Activated CD8-positive, alpha-beta T cell treated with anti-CD3 and anti-CD28 coated beads, Interleukin-2, amount 10 ng/mL, durations not matched to agents 7 days and 5 days (primary cell): ENCODE data around the gene AFAP1L1. TPM values are rescaled to one million over a fixed set of nuclear protein-coding genes. Genes with fewer than 3 reads are reported as not detected.
"Not testable (repeated sequence)": the region's sequence is repeated elsewhere in the genome, so short reads cannot be mapped to it uniquely, and the experiment has no call there.

Experiments
- ATAC-seq: fragments of 150-1000 bp; cut with Tn5 transposase; one replicate; pipeline ENCODE4 v1.10.0; 2021; ENCODE audit warnings: moderate library complexity
- CTCF ChIA-PET: fragments of 350-600 bp; sonication (Branson Sonifier 250); formaldehyde crosslinking; loops from one replicate; lab custom pipeline; 2021; ENCODE audit warnings: antibody characterized with exemption; lab: Charles Lee
- POLR2A ChIA-PET: fragments of 350-600 bp; sonication (Branson Sonifier 250); formaldehyde crosslinking; loops from one replicate; lab custom pipeline; 2021; ENCODE audit warnings: antibody characterized with exemption; lab: Charles Lee
- DNase-seq: peaks from one replicate; pipeline ENCODE4 v3.0.0-alpha.2; 2020
- H3K27ac Mint-ChIP-seq: one replicate; pipeline ENCODE4 v1.8.0; 2021; ENCODE audit warnings: mild to moderate bottlenecking, mixed read lengths
- H3K27me3 Mint-ChIP-seq: one replicate; pipeline ENCODE4 v1.8.0; 2021; ENCODE audit warnings: low read depth, mixed read lengths
- H3K36me3 Mint-ChIP-seq: one replicate; pipeline ENCODE4 v1.8.0; 2021; ENCODE audit warnings: low read depth, mixed read lengths
- H3K4me1 Mint-ChIP-seq: one replicate; pipeline ENCODE4 v1.8.0; 2021; ENCODE audit warnings: low read depth, mixed read lengths
- H3K4me3 Mint-ChIP-seq: one replicate; pipeline ENCODE4 v1.8.0; 2021; ENCODE audit warnings: mild to moderate bottlenecking, mixed read lengths
- H3K9me3 Mint-ChIP-seq: one replicate; pipeline ENCODE4 v1.8.0; 2022; ENCODE audit warnings: mixed read lengths; ENCODE audit not compliant: insufficient read depth
- total RNA-seq, 2 experiments: library from RNA; stranded (reverse); gene quantifications; one replicate each; pipeline ENCODE4 v1.2.3, GENCODE V29; 2021

Gene AFAP1L1
- total RNA-seq, 2 experiments from 2014 or later = not detected

DNA sequence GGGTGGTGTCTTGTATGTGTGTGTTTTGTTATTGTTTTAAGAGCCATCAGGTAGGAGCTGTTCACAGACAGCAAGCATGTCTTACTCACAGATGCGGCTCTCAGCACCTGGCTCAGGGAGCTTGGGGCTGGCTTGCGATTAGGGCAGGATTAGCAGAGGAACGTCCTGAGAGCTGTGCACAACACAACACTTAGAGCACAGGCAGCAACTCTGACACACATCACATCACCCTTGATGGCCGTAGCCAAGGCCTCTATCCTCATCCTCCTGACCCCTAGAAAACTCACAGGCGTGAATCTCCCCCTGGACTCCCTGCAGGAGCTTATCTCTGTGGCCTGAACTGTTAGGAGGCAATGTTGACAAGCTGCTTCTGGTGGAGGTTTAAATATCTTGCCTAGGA, 114.5 kb downstream of the AFAP1L1 start:
- Mint-ChIP-seq H3K36me3 (no peaks in the 10 kb centered on the region), H3K27ac (no peak overlapping the region), H3K27me3 (peaks cover 5% of the 10 kb centered on the region), H3K4me3 (no peak overlapping the region), H3K9me3 (no peaks in the 10 kb centered on the region), H3K4me1 (peaks cover 2% of the 10 kb centered on the region)
- ATAC-seq (no peak), DNase-seq (no peak)
- ChIA-PET CTCF (interaction anchor here (1.1 to 5.6 kb wide), 7 partner anchors 10 to 179 kb away, joined by 3 to 36 read pairs (median 3); no protein-coding TSS in a partner anchor), POLR2A (no interaction called here)

DNA sequence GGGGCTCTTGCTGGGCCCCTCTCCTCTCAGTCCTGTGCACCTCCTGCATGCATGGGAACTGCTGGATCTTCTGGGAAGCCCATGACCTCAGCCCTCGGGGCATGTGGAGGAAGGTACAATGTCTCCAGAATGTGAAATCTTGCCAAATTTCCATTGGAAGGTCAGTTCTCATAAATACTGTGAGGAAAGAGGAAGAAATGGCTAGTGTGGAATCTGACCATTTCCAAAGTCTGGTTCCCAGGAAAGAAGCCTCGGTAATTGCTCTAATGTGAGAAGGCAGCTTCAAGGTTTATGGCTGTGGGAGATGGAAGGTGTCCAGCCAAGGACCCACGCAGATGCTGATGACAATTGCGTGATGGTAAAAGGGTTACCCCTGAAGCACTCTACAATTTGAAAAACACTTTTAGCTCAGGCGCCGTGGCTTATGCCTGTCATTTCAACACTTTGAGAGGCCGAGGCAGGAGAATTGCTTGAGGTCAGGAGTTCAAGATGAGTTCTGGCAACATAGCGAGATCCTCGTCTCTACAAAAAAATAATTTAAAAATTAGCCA, 115.5 kb downstream of the AFAP1L1 start:
- POLR2A ChIA-PET = no interaction called here

DNA sequence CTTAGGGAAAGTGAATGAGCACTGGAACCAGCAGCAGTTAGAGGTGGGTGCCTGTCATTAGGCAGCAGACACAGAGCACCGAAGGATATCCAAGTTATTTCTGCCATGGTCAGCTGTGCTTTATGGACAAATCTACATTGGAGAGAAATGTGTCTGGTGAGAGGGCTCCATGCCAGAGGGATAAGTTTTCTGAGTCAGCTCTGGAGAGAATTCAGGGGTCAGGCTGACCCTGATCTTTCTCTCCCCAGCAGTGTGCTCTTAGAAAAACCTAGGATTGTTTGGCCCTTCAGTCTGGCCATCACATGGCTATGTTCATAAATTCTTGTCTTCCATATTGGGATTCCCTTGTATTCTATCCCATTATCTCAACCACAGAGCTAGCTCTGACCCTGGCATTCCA, 116.3 kb downstream of the AFAP1L1 start:
- no peak for ATAC-seq
- Mint-ChIP-seq H3K27me3 (peaks cover 5% of the 10 kb centered on the region), H3K9me3 (no peaks in the 10 kb centered on the region), H3K4me1 (peaks cover 2% of the 10 kb centered on the region), H3K36me3 (no peaks in the 10 kb centered on the region), H3K27ac (no peak overlapping the region), H3K4me3 (no peak overlapping the region)
- DNase-seq = no peak
- POLR2A ChIA-PET = no interaction called here
- CTCF ChIA-PET = interaction anchor here (1.6 to 2.6 kb wide), 2 partner anchors 16 to 47 kb away, joined by 5 to 8 read pairs; no protein-coding TSS in a partner anchor

More for the DNA sequence above, 115.5 kb downstream of the AFAP1L1 start:
- Mint-ChIP-seq H3K4me1 (peaks cover 2% of the 10 kb centered on the region), H3K4me3 (no peak overlapping the region), H3K27me3 (peaks cover 5% of the 10 kb centered on the region), H3K9me3 (no peaks in the 10 kb centered on the region), H3K27ac (no peak overlapping the region), H3K36me3 (no peaks in the 10 kb centered on the region)
- ATAC-seq (no peak), DNase-seq (no peak)
- CTCF ChIA-PET = interaction anchor here (1.1 to 2.6 kb wide), 6 partner anchors 11 to 178 kb away, joined by 3 to 12 read pairs (median 4); no protein-coding TSS in a partner anchor

DNA sequence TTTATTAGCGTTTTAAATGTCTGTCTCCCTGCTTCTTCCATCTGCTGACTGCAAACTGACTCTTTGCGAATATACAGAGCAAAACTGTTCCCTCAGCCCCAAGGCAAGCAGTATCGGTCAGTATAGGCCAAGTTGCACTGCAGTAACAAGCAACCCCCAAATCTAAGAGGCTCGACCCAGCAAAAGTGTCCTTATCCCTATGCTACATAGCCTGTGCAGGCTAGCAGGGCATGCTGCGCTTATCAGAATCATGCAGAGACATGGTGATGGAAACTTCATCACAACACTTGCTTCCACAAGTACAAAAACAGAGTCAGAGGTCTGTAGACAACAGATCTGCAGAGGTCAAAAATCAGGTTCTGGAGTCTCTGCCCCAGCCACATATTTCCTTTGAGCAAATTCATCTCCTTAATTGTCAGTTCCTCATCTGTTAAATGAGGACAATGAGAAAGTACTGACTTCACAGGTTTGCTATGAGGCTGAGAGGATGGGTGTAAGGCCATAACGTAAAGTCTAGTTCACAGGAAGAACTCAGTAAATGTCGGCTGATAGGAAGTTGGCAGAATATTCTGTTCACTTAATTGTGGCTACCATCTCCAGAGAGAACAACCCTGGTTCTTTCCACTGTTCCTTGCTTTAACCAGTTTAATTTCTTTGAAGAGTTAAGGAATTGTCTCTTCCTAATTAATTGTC, 117.0 kb downstream of the AFAP1L1 start:
- CTCF ChIA-PET = interaction anchor here (0.9 to 2.6 kb wide), 4 partner anchors 12 to 46 kb away, joined by 3 to 8 read pairs (median 6); no protein-coding TSS in a partner anchor
- peaks cover 2% of the 10 kb centered on the region for H3K4me1 Mint-ChIP-seq
- ATAC-seq (no peak), DNase-seq (no peak)
- no peaks in the 10 kb centered on the region for H3K36me3 Mint-ChIP-seq
- POLR2A ChIA-PET = no interaction called here
- H3K9me3 Mint-ChIP-seq = no peaks in the 10 kb centered on the region
- no peak overlapping the region for H3K4me3 Mint-ChIP-seq
- H3K27me3 Mint-ChIP-seq = peaks cover 5% of the 10 kb centered on the region
- H3K27ac Mint-ChIP-seq = no peak overlapping the region

DNA sequence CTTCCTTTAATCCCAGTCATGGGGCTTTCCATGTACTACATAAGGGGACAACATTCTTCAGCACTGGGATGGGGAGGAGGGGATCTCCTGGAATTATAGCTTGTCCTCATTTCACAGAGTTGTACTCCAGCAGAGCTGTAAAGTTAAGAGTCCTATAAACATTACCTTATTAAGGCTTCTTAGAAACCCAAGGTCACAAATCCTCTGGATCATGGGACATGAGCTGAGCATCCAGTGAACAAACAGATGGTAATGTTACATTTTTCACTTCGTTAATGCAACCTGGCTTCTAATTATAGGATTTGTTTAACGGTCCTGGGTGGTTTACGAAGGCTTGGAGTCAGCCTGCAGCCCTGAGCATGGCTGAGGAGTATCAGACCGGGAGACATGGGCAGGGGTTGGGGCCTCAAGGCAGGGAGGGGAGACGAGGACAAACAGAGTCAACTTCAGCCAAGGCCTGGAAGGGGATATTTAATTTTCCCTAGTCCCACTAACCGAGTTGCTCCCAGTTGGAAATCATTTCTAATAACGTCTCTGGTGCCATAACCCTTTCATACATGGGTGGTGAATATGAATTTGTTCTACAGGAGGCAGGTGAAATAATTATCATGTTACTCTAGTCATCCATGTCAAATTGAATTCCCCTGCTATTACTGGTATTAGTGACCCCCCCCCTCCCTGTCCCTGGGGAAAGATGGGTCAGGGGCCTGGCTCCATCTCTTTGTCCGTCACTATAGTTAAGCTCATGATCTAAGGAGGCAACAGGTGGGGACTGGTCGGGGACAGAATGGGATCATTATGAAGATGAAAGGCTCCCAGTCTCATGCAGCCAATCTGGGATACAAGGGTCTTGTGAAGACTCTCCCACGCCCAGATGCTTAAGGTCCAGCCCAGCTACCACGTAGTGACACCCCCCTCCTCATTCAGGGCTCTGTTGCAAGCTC, 118.2 kb downstream of the AFAP1L1 start:
- DNase-seq = no peak
- H3K36me3 Mint-ChIP-seq = no peaks in the 10 kb centered on the region
- no peak overlapping the region for H3K4me3 Mint-ChIP-seq
- no peak overlapping the region for H3K27ac Mint-ChIP-seq
- CTCF ChIA-PET = interaction anchor here (0.9 to 1.6 kb wide), 4 partner anchors 13 to 229 kb away, joined by 3 to 7 read pairs (median 4); no protein-coding TSS in a partner anchor
- no peaks in the 10 kb centered on the region for H3K9me3 Mint-ChIP-seq
- POLR2A ChIA-PET = no interaction called here
- H3K27me3 Mint-ChIP-seq = peaks cover 5% of the 10 kb centered on the region
- no peak for ATAC-seq
- peaks cover 2% of the 10 kb centered on the region for H3K4me1 Mint-ChIP-seq

DNA sequence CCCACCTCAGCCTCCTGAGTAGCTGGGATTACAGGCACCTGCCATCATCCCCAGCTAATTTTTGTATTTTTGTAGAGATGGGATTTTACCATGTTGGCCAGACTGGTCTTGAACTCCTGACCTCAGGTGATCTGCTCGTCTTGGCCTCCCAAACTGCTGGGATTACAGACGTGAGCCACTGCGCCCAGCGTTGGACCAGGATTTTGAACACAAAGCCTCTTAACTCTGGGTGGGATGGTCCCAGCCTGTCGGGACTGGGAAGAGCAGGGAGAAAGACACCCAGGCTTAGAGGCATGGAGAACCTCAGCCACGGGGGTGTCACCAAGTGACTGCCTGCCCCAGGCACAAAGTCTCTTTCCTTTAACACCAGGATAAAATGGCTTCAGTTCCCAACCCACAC, 119.4 kb downstream of the AFAP1L1 start:
- H3K9me3 Mint-ChIP-seq, ATAC-seq, DNase-seq, H3K4me3 Mint-ChIP-seq, H3K27ac Mint-ChIP-seq, POLR2A ChIA-PET, H3K27me3 Mint-ChIP-seq, H3K36me3 Mint-ChIP-seq, H3K4me1 Mint-ChIP-seq: not testable (repeated sequence)
- CTCF ChIA-PET = interaction anchor here (1.4 kb wide), 1 partner anchor 174 kb away, joined by 4 read pairs; no protein-coding TSS in a partner anchor

Other genes with a start within 250 kb of the AFAP1L1 start
- not detected for gene SH3TC2, start 208.8 kb upstream of the AFAP1L1 start, total RNA-seq
- not detected for gene ABLIM3, start 130.4 kb upstream of the AFAP1L1 start, total RNA-seq
- gene GRPEL2, start 73.6 kb downstream of the AFAP1L1 start, total RNA-seq = 10 to 100 TPM; 29.9 to 30.0 TPM
- 10 to 100 TPM; 33.9 to 35.0 TPM for gene PCYOX1L, start 86.2 kb downstream of the AFAP1L1 start, total RNA-seq
- not detected for gene IL17B, start 107.4 kb downstream of the AFAP1L1 start, total RNA-seq